Neuron (in vitro differentiated cells): ENCODE results near the gene CORO2A.

Source experiments
- H2AFZ ChIP-seq: one replicate; pipeline ENCODE4 v1.6.1; 2013; ENCODE audit warnings: low read depth, mild to moderate bottlenecking, inconsistent platforms, low read length, moderate library complexity
- H3K27me3 ChIP-seq: one replicate; pipeline ENCODE4 v1.6.1; 2013; ENCODE audit warnings: low read length; ENCODE audit not compliant: insufficient read depth
- H3K36me3 ChIP-seq: one replicate; pipeline ENCODE4 v1.6.1; 2013; ENCODE audit warnings: low read length; ENCODE audit not compliant: insufficient read depth
- H3K4me1 ChIP-seq: one replicate; pipeline ENCODE4 v1.6.1; 2013; ENCODE audit warnings: low read length; ENCODE audit not compliant: insufficient read depth
- H3K4me3 ChIP-seq: 2 replicates; pipeline ENCODE4 v1.5.1; 2013; ENCODE audit warnings: mild to moderate bottlenecking, low read length, moderate library complexity
- H3K9me3 ChIP-seq: one replicate; pipeline ENCODE4 v1.6.1; 2013; ENCODE audit warnings: low read length

Gene CORO2A

GRCh38 chr9:98195671-98196070, 3.2 kb upstream of the CORO2A start:
- H3K4me1 ChIP-seq: peaks cover 5% of the 10 kb centered on the region
- H3K27me3 ChIP-seq: peaks cover 57% of the 10 kb centered on the region
- no peaks in the 10 kb centered on the region for H3K36me3 ChIP-seq
- H3K4me3 ChIP-seq: no peak overlapping the region
- no peak overlapping the region for H2AFZ ChIP-seq
- no peaks in the 10 kb centered on the region for H3K9me3 ChIP-seq

- peak overlapping the region; percentile 43 for H3K4me3 ChIP-seq
- H3K27me3 ChIP-seq: peaks cover 60% of the 10 kb centered on the region
- H3K36me3 ChIP-seq: no peaks in the 10 kb centered on the region
- no peaks in the 10 kb centered on the region for H3K9me3 ChIP-seq
- peak overlapping the region; percentile 46 for H2AFZ ChIP-seq
- peaks cover 5% of the 10 kb centered on the region for H3K4me1 ChIP-seq
These were observed 1.0 kb upstream of the CORO2A start for GRCh38 chr9:98193336-98193944.

- peak overlapping the region; percentile 43 for H3K4me3 ChIP-seq
- H2AFZ ChIP-seq: peak overlapping the region; percentile 65
- peaks cover 50% of the 10 kb centered on the region for H3K27me3 ChIP-seq
- no peaks in the 10 kb centered on the region for H3K9me3 ChIP-seq
- H3K36me3 ChIP-seq: no peaks in the 10 kb centered on the region
- H3K4me1 ChIP-seq: peaks cover 5% of the 10 kb centered on the region
These were observed 550 bp downstream of the CORO2A start for GRCh38 chr9:98191671-98192502.

- no peak overlapping the region for H3K4me3 ChIP-seq
- no peaks in the 10 kb centered on the region for H3K36me3 ChIP-seq
These were observed 1.2 kb downstream of the CORO2A start for GRCh38 chr9:98191181-98191608.

DNA sequence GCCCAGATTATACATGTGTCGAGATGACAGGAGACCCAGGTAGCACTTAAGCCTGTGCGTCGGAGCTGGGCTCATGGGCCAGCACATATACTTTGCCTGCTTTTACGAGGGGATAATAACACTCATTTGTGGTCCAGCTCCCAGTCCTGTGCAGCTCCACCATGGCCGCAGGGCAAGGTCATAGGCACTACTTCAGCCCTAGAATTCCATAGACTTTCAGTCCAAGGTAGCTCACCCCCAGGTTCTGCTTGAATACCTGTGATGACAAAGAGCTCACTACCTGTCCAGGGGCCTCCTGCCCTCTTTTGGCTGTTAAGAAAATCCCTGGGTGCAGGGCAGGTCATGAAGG, 1.7 kb downstream of the CORO2A start:
- no peak overlapping the region for H3K4me3 ChIP-seq
- H2AFZ ChIP-seq: no peak overlapping the region
- peaks cover 5% of the 10 kb centered on the region for H3K4me1 ChIP-seq
- H3K36me3 ChIP-seq: no peaks in the 10 kb centered on the region
- peaks cover 47% of the 10 kb centered on the region for H3K27me3 ChIP-seq
- H3K9me3 ChIP-seq: no peaks in the 10 kb centered on the region

More at GRCh38 chr9:98191181-98191608, 1.2 kb downstream of the CORO2A start:
- Histone ChIP-seq H2AFZ (no peak overlapping the region), H3K4me1 (peaks cover 5% of the 10 kb centered on the region), H3K9me3 (no peaks in the 10 kb centered on the region), H3K27me3 (peaks cover 50% of the 10 kb centered on the region)

DNA sequence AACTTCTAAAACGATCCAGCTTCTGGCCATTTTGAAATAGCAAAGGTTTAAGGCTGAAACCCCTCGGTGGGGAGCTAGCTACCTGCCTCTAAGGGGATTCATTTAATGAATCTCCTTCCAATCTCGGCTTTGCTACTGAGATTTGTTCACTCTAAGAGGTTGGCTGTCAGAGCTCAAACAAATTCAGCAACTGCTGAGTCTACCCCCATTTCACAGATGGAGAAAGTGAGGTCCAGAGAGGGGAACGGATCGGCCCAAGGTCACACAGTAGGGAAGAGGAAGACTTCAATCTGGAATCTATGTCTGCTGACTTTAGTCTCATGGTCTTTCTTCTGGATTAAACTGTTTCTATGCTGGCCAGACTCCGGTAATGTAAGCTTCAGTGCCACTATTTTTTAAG, 3.0 kb downstream of the CORO2A start:
- peaks cover 34% of the 10 kb centered on the region for H3K27me3 ChIP-seq
- H2AFZ ChIP-seq: no peak overlapping the region
- no peaks in the 10 kb centered on the region for H3K9me3 ChIP-seq
- no peak overlapping the region for H3K4me3 ChIP-seq
- no peaks in the 10 kb centered on the region for H3K36me3 ChIP-seq
- H3K4me1 ChIP-seq: peaks cover 5% of the 10 kb centered on the region

GRCh38 chr9:98187926-98188325, 4.5 kb downstream of the CORO2A start:
- Histone ChIP-seq H3K9me3 (no peaks in the 10 kb centered on the region), H3K36me3 (no peaks in the 10 kb centered on the region), H3K4me3 (no peak overlapping the region), H2AFZ (no peak overlapping the region), H3K4me1 (peaks cover 2% of the 10 kb centered on the region), H3K27me3 (peaks cover 28% of the 10 kb centered on the region)

DNA sequence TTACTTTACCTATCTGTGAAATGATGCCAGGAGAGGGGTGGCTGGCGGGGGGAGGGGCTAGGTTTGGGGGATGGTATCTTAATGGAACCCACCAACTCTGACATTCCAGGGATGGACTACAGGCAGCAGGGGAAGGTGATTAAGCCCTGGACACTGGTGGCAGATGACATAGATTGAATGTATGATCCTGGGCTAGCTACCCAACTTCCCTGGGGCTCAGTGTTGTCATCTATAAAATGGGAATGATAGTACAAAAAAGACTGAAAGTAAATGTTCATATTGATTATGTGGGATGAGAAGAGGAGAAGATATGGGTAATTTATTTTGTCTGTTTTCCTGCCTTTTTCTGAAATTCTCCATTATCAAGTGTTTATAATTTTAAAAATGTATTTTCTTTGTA, 6.2 kb downstream of the CORO2A start:
- no peak overlapping the region for H3K4me3 ChIP-seq
- peaks cover 17% of the 10 kb centered on the region for H3K27me3 ChIP-seq
- H3K4me1 ChIP-seq: no peaks in the 10 kb centered on the region
- H2AFZ ChIP-seq: no peak overlapping the region
- no peaks in the 10 kb centered on the region for H3K36me3 ChIP-seq
- H3K9me3 ChIP-seq: no peaks in the 10 kb centered on the region

DNA sequence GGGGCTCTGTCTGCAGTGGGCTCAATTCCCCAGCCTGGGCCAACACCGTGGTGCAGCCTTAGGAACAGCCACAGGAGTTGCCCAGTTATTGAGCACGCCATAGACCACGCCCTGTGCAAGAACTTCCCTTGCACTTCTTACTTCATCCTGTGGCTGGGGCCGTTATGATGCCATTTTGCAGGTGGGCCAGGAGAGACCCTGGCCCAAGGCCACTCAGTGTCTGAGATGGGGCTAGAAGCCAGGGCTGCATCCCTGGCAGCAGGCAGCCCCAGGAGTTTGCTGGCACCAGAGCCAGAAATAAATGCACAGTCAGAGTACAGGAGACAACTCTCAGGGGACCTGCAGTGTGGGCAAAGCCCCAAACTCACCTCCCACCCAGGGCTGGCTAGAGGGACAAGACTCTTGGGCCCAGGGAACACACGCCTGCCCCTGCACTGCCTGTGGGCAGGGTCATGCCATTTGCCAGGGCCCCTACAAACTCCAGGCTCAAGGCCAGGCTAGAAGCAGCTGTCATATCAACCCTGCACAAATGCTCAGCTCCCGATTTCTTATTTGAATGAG, 6.7 kb downstream of the CORO2A start:
- no peaks in the 10 kb centered on the region for H3K36me3 ChIP-seq
- H3K4me3 ChIP-seq: no peak overlapping the region
- H3K9me3 ChIP-seq: no peaks in the 10 kb centered on the region
- H3K27me3 ChIP-seq: peaks cover 12% of the 10 kb centered on the region
- H3K4me1 ChIP-seq: no peaks in the 10 kb centered on the region
- H2AFZ ChIP-seq: no peak overlapping the region

GRCh38 chr9:98185021-98185567, 7.3 kb downstream of the CORO2A start:
- H3K36me3 ChIP-seq: no peaks in the 10 kb centered on the region
- H3K27me3 ChIP-seq: peaks cover 8% of the 10 kb centered on the region
- no peak overlapping the region for H3K4me3 ChIP-seq
- H3K9me3 ChIP-seq: no peaks in the 10 kb centered on the region
- H2AFZ ChIP-seq: no peak overlapping the region
- no peaks in the 10 kb centered on the region for H3K4me1 ChIP-seq

DNA sequence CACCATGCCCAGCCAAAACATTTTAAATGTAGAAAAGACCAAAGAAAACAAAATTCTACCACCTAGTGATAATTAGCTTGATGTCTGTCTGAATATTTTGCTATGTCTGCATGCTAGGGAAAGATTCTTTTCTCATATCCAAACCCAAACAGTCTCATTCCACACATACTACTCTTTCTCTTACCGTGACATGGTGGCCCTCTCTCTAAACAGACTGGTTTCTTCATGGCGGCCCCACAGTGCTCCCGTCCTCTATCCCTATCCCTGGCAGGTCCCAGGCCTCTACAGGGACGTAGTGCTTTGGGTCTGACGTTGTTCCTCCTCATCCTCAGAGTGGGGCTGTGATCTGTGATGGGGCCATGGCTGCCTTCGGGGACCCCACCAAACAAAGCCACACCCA, 8.1 kb downstream of the CORO2A start:
- Histone ChIP-seq H3K9me3 (no peaks in the 10 kb centered on the region), H3K27me3 (peaks cover 6% of the 10 kb centered on the region), H3K36me3 (no peaks in the 10 kb centered on the region), H2AFZ (no peak overlapping the region), H3K4me1 (no peaks in the 10 kb centered on the region), H3K4me3 (no peak overlapping the region)

DNA sequence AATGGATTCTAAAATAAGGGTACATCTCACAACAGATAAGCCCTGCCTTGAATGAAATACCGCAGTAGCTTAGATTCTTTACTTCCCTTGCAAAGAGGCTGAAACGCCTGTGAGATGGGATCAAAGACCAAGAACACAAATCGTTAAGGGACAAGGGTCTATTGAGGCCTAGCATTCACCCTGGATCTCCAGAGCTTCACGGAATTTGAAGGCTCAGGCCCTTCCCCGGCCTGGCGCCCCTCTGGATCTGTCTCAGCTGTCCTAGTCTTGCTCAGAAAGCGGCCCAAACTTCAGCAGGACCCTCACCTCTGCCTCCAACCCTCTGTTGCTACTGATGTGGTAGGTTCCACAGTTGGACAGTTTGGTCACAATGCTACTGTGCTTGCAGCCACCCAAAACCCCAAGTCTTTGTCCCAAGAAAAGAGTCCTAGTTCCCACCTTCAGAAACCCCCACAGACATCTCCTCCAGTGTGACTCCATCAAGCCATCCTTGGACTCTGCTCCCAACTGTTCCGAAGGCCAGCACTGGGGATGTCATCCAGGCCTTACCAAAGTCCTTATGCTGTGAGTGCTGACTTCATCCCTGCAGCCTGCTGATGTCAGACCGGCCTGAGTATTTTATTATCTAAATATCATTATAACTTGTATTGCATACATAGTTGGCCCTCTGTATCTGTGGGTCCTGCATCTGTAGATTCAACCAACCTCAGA, 9.4 kb downstream of the CORO2A start:
- no peak overlapping the region for H3K4me3 ChIP-seq

More for the DNA sequence above, 9.4 kb downstream of the CORO2A start:
- H3K27me3 ChIP-seq: peaks cover 5% of the 10 kb centered on the region
- H3K4me1 ChIP-seq: no peaks in the 10 kb centered on the region
- no peak overlapping the region for H2AFZ ChIP-seq
- H3K36me3 ChIP-seq: no peaks in the 10 kb centered on the region
- no peaks in the 10 kb centered on the region for H3K9me3 ChIP-seq
